ENCODE results near the gene TCF12. TPM values are rescaled to one million over a fixed set of nuclear protein-coding genes. Genes with fewer than 3 reads are reported as not detected.
A peak's percentile ranks its signal among the peaks of the same experiment; 100 is the strongest.

TCF12 gene
- total RNA-seq, 1 donor = 119 TPM

DNA sequence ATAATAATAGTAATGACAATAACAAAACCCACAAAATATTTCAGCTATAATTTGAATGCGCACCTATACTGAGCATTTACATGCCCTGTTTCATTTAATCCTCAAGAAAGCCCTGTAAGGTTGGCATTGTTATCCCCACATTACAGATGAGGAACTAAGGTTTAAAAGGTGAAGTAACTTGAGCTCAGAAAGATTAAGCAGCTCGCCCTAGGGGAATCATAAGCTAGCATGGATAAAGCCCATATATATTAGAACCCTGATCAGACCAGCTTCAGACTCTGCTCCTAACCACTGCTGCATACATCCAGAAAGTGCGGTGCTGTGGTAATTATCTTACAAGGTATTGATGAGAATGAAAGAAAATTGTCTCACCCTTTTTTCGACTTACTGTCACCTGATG lies 316.7 kb downstream of the TCF12 start:
- no peak for DNase-seq (ENCODE audit: low read depth in 2 of 3, low spot score in 2 of 3)

DNA sequence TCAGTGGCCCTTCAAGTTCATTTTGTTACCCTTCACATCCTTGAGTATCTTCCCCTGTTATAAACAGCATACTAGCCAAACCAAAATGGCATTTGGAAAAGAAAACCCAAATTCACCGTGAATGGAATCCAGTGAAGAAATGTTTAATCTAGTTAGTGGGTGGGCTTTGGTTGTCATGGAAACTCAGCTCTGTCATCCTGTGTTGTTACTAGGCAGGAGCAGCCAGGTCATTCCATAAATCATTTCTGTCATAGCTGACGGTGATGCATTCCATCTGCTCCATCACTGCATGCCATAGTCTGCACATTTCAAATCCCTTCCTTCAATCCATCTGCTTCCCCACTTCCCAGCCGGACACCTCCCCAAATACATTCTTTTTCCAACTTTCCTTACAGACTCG lies 317.4 kb downstream of the TCF12 start:
- peak in 1 of 3 donors; percentile 10 for DNase-seq (ENCODE audit: low read depth in 2 of 3, low spot score in 2 of 3)

DNA sequence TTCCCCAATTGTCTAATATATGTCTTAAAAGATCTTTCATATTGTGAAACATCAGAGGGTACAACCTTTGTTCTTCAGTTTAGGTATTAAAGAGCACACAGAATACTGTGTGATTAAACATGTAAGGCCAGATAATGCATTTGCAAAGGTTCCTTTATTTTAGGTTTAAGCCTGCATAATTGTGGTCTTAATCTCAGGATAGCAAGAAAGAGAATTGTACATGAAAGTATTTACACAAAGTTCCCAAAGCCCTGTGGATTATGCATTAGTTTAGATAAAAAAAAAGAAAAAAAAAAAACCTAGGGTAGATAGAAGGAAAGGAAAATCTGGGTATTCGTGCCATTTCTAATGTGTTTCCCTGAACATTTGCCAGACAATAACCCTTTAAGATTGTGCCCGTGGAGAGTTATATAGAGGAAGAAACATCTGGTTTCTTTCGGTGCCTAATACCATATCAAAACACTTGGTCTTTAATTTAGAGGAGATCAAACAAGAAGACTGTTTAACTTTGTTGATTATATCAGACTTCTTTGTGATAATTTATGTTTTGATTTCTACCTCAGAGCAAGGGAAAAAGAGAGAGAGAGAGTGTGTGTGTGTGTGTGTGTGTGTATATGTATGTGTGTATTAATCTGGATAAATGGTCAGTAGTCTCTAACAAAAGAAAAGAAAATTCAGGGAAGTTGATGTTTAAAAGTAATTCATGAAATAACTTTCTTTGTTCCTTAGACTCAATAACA lies 318.3 kb downstream of the TCF12 start:
- no peak for DNase-seq (ENCODE audit: low read depth in 2 of 3, low spot score in 2 of 3)

DNA sequence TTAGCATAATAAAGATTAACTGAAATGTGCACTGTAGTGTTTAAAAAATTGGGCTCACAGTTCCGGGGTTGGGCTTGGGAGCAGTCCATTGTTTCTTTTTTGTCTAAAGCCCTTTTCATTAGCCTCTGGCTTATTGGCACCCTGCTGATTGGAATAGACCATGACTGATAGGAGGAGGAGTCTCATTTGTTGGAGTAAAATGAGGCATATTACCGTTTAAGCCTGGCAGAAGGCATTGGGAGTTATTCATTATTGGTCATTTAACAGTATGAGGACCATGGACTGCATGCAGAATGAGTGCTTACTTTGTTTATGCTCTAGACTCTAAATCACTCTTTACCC lies 318.8 kb downstream of the TCF12 start:
- no peak for DNase-seq (ENCODE audit: low read depth in 2 of 3, low spot score in 2 of 3)

- no peak for DNase-seq (ENCODE audit: low read depth in 2 of 3, low spot score in 2 of 3)
These were observed 319.2 kb downstream of the TCF12 start for GRCh38 chr15:57237676-57238075.

DNA sequence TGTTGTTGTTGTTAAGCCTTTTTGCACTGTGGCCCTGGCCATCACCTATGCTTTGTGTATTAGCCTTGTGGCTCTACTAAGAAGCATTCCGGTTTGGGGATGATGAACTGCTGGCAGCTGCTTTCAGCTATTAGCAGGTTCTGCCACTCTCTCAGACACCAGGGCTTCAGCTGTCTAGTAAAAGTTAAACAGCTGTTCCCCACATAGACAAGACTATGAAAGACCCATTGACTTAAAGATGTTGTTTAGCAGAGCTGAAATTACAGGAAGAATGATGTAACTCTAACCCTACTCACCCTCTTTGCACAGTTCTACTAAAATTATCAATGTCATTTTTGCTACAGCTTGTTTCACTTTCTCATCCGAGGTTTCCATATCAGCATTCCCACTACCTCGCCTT lies 326.7 kb downstream of the TCF12 start:
- no peak for DNase-seq (ENCODE audit: low read depth in 2 of 3, low spot score in 2 of 3)

GRCh38 chr15:57245714-57246113 lies 327.3 kb downstream of the TCF12 start:
- no peak for DNase-seq (ENCODE audit: low read depth in 2 of 3, low spot score in 2 of 3)

DNA sequence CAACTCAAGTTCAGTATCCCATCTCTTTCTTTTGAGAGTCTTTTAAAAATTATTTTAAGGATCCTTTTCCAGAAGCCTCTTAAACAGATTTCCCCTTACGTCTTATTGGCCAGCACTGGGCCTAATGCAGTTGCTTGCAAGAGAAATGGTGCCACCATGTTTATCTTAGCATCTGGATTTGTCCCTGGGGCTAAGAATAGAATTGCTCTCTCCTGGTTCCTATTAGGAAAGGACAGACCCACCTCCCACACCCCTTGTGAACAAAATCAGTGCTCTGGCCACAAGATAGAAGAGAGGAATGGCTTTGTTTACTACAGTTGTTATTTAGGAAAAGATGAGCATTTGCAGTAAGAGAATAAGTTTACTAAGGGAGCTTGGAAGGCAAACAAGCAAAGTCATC lies 329.6 kb downstream of the TCF12 start:
- no peak for DNase-seq (ENCODE audit: low read depth in 2 of 3, low spot score in 2 of 3)

DNA sequence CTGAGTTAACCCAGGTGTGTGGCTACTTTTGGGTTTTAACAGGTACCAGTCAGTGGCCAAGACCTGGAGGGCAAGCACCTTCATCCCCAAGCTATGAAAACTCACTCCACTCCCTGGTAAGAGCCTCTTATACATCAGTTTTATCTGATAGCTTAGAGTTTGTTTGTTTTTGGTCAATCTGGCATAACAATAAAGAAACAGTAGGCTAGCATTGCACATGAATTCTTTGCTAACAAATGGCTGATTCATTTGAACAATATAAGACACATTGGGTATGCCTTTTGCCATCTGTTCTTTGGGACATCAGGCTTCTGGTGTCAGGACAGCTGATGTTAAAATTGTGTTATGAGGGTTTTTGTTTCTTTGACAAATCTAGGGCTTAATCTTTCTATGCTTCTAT lies 332.9 kb downstream of the TCF12 start:
- no peak for DNase-seq (ENCODE audit: low read depth in 2 of 3, low spot score in 2 of 3)

DNA sequence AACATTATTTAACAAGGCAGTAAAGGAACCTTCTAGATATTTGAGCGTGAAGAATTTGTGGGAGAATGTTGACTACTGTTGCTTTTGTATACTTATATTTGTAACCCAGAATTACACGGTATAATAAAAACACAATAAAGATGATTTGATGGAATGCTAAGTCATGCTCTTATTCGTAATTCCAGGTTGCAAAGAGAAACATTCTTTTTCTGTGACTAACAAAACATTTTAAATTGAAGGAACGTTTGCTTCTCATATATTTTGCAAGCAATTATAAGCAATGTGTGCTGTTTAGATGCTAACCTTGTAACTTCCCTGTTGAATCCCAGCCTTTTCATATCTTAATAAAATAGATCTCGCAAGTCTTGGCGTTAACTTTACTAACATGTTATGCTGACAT lies 333.5 kb downstream of the TCF12 start:
- no peak for DNase-seq (ENCODE audit: low read depth in 2 of 3, low spot score in 2 of 3)

GRCh38 chr15:57253082-57253481 lies 334.6 kb downstream of the TCF12 start:
- no peak for DNase-seq (ENCODE audit: low read depth in 2 of 3, low spot score in 2 of 3)

DNA sequence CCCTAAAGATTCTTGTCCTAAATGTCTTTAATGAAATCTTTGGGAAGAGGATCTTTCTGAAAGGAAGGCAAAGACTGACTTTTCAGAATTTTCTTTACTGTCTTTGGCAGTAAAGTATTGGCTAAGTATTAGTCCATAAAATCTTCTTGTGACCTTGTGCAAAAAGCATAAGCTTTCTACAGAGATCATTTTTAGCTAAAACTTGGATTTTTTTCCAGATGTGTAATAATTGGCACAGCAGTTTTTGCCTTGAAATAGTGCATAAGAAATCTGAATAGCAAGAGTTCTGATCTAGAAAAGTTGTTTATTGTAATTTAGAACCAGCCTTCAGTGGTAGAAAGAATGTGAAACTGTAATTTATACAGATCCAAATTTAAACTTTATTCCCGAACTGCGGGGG lies 335.1 kb downstream of the TCF12 start:
- no peak for DNase-seq (ENCODE audit: low read depth in 2 of 3, low spot score in 2 of 3)

GRCh38 chr15:57255751-57256341 lies 337.4 kb downstream of the TCF12 start:
- DNase-seq (ENCODE audit: low read depth in 2 of 3, low spot score in 2 of 3) = no peak

GRCh38 chr15:57256939-57257338 lies 338.5 kb downstream of the TCF12 start:
- no peak for DNase-seq (ENCODE audit: low read depth in 2 of 3, low spot score in 2 of 3)

DNA sequence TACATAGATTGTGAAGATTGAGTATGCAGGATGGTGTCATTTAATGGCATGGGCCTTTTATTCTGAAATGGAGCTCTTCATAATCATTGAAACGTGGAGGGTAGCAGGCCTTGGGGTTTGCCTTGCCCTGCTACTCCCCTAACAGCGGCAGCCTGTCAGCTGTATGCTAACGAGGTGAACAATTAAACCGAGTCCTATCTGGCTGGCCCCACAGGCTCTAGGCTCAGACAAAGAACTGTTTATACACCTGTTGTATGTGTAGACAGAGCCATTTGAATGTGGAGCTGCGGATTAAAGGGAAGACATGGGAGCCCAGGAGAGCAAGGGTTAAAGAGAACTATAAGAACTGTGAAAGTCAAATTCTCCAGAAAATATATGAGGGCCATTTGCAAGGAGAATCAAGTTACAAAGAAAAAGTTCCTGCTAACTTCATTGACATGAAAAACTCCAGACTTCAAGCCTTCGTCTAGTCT lies 341.2 kb downstream of the TCF12 start:
- no peak for DNase-seq (ENCODE audit: low read depth in 2 of 3, low spot score in 2 of 3)

- no peak for DNase-seq (ENCODE audit: low read depth in 2 of 3, low spot score in 2 of 3)
These were observed 345.1 kb downstream of the TCF12 start for GRCh38 chr15:57263520-57263919.

- DNase-seq (ENCODE audit: low read depth in 2 of 3, low spot score in 2 of 3) = no peak
These were observed 354.4 kb downstream of the TCF12 start for GRCh38 chr15:57272771-57273357.

GRCh38 chr15:57273402-57273801 lies 355.0 kb downstream of the TCF12 start:
- no peak for DNase-seq (ENCODE audit: low read depth in 2 of 3, low spot score in 2 of 3)

- DNase-seq (ENCODE audit: low read depth in 2 of 3, low spot score in 2 of 3) = no peak
These were observed 360.0 kb downstream of the TCF12 start for GRCh38 chr15:57278439-57278838.

DNA sequence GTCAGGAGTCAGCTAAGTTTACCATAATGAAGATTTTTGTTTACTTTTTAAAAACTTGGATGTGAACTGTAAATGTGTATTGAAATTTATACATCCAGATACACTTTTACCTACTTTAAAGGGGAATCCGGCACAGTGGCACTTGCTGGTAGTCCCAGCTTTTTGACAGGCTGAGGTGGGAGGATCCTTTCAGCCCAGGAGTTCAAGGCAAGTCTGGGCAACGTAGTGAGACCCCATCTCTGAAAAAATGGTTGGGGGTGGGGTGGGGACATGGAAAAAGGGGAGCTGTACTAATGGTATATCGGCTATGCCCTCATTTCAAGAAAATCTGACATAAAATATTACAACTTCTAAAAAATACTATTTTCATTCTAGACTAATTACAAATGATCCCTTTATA lies 362.0 kb downstream of the TCF12 start:
- no peak for DNase-seq (ENCODE audit: low read depth in 2 of 3, low spot score in 2 of 3)

GRCh38 chr15:57281321-57281720 lies 362.9 kb downstream of the TCF12 start:
- no peak for DNase-seq (ENCODE audit: low read depth in 2 of 3, low spot score in 2 of 3)

DNA sequence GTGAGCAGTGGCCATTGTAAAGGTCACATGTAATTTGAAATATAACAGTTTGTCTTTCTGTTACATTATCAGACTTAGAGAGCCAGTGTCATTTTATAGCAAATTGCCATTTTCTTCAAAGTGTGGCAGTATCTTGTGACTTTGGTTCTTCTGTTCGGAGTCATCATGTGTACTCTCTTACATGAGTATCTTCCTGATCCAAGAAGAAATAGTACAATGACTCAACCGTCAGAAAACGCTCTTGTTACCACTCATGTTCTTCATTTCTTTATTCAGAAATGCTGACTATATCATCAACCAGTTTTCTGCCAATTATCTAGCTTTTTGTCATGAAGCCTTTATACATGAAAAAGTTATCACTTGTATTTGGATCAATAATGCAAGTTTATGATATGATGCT lies 364.2 kb downstream of the TCF12 start:
- no peak for DNase-seq (ENCODE audit: low read depth in 2 of 3, low spot score in 2 of 3)
